ENCODE measurements around the gene VRK1.

- TF ChIP-seq CTCF (IDR thresholded peaks at IDR 0.05) (no peak), POLR2AphosphoS5 (IDR thresholded peaks at IDR 0.05; ENCODE audit: low read depth, low read length) (no peak), SIN3A (IDR thresholded peaks at IDR 0.05; ENCODE audit: borderline replicate concordance, insufficient read depth, low read depth, low read length) (no peak)
- TF ChIP-seq, protein P1, sequence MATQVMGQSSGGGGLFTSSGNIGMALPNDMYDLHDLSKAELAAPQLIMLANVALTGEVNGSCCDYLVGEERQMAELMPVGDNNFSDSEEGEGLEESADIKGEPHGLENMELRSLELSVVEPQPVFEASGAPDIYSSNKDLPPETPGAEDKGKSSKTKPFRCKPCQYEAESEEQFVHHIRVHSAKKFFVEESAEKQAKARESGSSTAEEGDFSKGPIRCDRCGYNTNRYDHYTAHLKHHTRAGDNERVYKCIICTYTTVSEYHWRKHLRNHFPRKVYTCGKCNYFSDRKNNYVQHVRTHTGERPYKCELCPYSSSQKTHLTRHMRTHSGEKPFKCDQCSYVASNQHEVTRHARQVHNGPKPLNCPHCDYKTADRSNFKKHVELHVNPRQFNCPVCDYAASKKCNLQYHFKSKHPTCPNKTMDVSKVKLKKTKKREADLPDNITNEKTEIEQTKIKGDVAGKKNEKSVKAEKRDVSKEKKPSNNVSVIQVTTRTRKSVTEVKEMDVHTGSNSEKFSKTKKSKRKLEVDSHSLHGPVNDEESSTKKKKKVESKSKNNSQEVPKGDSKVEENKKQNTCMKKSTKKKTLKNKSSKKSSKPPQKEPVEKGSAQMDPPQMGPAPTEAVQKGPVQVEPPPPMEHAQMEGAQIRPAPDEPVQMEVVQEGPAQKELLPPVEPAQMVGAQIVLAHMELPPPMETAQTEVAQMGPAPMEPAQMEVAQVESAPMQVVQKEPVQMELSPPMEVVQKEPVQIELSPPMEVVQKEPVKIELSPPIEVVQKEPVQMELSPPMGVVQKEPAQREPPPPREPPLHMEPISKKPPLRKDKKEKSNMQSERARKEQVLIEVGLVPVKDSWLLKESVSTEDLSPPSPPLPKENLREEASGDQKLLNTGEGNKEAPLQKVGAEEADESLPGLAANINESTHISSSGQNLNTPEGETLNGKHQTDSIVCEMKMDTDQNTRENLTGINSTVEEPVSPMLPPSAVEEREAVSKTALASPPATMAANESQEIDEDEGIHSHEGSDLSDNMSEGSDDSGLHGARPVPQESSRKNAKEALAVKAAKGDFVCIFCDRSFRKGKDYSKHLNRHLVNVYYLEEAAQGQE (IDR thresholded peaks at IDR 0.05; ENCODE audit: insufficient read depth in 1 of 2, low read depth in 2 of 2, low read length in 1 of 2) = no peak
Observed at GRCh38 chr14:96790706-96791105, 6.5 kb upstream of the VRK1 start.

All from Panc1 (cell line).